DMS153 treated with DMSO at 0.1 percent for 48 hours (cell line): Measurements from ENCODE around the gene FASTK.
"Not testable (repeated sequence)": the region's sequence is repeated elsewhere in the genome, so short reads cannot be mapped to it uniquely, and the experiment has no call there.

ENCODE experiments used
- DNase-seq: peaks from one replicate; lab custom pipeline; 2025; ENCODE audit not compliant: unreplicated experiment; lab: John Stamatoyannopoulos, UW

The FASTK gene

DNA sequence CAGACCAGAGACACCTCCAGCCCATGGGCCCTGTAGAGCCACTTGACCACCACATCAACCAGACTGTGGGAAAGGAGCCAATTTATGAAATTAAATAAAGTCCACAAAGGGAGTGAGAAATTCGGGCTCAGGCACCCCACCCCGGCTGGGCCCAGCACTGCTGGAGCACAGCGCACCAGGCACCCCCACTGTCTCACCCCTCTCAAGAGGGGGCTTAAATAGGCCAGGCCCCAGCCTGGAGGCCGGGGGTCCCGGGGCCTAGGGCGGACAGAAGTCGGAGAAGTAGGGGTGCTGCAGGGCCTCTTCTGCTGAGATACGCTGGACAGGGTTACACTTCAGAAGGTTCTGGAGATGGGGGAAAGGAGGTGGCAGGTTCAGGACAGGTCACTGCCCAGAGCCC is 26.9 kb downstream of the FASTK start:
- no peak for DNase-seq

DNA sequence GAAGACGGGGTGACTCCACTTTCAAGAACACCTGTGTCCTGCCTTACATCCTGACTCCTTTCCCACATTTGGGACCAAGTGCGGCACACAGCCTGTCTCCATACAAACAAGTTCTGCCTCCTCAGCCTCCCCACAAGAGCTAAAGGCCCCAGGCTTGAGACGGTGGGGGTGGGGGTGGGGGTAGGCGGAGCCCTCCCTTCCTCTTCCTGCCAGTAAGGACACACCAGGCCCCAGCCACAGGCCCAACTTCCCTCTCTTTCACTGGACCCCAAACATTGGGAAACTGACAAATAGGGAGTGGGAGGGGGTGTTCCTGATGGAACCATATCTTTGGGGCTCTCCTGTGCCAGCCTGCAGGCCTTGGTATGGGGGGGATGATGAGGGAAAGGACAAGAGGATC is 27.5 kb downstream of the FASTK start:
- no peak for DNase-seq

DNA sequence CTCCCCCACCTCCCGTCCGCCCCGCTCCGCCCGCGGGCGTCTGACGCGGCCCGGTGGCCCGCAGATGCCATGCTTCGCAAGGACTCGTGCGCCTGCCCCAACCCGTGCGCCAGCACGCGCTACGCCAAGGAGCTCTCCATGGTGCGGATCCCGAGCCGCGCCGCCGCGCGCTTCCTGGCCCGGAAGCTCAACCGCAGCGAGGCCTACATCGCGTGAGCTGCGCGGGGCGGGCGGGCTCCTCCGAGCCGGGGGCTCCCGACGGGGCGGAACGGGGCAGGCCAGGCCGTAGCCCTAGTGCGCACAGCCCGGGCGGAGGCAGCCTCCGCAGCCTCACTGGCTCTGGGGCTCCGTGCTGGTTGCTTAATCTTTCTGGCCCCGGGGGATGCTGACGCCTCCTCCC is 29.5 kb downstream of the FASTK start:
- no peak for DNase-seq

DNA sequence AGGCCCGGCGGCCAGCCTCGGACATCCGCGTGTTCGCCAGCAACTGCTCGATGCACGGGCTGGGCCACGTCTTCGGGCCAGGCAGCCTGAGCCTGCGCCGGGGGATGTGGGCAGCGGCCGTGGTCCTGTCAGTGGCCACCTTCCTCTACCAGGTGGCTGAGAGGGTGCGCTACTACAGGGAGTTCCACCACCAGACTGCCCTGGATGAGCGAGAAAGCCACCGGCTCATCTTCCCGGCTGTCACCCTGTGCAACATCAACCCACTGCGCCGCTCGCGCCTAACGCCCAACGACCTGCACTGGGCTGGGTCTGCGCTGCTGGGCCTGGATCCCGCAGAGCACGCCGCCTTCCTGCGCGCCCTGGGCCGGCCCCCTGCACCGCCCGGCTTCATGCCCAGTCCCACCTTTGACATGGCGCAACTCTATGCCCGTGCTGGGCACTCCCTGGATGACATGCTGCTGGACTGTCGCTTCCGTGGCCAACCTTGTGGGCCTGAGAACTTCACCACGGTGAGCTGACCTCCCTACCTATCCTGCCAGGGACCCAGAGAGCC is 31.6 kb downstream of the FASTK start:
- no peak for DNase-seq

DNA sequence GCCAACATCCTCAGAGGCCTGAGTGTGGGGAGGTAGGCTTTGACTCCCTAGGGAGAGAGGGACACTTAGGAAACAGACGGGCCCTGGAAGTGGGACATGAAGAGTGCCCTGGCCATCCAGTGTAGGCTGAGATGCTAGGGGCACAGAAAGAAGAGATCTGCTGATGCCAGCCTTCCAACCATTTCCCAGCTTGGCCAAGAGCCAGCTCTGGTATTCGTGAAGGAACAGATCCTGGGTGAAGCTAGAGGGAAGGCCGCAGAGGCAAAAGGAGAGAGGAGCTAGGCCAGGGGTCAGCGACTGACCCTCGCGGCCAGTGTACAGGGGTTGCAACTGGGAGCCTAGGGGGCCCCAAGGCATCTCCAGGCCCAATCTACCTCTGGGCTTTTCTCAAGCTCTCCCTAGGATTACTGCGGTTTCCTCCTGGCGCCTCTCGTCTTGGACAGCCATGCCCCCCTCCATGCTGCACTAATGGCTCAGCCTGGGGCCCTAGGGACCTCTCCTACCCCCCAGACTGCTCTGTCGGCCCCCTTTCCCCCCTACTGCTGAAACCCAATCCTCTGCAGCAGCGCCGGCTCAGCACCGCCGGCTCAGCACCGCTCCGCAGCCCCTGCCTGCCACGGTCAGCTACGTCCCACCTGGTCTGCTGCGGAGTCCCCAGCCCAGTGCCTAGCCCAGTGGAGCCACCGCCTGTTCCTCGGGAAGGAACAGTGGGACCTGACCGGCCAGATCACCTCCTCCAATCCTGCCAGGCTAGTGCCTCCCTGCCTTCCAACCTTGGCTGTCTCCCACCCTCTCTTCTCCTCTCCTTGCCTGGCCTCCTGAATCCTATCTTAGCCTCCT is 32.4 kb downstream of the FASTK start, which contains the start of gene ASIC3:
TSS of gene ASIC3 (plus strand) at position 556 of the 840 bp plus-strand sequence. CDS start 355 bp downstream, outside the sequence.
- no peak for DNase-seq

DNA sequence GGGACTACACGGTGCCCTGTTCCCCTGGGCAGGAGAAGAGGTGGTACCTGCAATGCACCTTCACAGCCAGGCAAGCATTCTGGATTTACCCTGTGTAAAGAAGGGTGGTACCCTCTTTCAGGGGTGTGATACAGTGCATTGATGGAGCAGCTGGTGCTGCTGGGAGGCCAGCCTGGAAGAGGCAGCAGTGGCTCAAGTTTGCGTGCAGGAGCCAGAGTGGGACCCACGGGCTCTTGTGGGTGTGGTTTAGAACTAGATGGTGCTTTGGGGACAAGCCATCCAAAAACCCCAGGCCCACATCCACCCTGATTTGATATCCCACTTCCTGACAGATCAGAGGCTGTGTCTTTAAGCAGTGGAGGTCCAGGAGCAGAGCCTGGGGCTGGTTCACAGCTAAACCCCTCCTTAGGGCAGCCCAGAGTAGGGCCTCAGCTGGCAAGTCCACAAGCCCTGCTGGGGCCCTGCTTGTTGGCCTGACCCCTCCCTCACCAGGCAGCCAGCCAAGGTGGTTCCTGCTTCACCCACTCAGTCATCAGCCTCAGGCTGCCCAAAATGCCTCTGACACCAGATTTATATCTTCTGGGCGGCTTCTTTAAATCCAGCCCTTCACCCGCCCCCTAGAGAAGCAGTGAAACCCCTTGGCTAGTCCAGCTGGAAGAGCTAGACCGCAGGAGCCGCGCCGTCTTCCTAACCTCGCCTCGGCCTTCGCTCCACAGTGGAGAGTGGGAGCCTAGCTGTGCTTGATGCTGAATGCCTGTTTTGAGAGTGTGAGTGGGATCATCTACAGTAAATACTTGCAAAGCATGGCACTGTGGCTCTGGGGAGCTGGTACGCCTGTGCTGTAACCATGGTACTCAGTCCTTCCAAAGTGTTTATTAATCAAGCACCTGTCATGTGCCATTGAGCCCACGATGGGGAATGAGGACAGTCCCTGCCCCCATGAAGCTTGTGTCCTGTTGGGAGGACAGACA is 33.7 kb downstream of the FASTK start:
- DNase-seq: no peak

DNA sequence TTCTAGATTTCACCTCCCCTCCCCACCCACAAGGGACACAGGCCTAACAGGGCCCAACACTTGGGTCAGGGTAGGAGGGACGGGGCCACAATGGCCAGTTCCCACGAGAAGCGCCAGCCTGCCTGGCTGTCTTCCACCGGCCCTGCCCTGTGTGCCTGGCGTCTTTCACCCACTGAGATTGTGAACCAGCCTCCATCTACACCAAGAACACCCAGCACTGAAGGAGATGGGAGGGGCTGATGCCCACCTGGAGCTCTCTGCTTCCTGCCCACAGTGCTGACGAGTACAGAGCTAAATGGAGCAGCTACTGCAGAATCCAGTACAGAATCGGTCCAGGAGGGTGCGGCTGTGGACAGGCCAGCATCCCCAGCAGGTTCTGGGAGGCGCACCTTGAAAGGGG is 34.6 kb downstream of the FASTK start:
- no peak for DNase-seq

DNA sequence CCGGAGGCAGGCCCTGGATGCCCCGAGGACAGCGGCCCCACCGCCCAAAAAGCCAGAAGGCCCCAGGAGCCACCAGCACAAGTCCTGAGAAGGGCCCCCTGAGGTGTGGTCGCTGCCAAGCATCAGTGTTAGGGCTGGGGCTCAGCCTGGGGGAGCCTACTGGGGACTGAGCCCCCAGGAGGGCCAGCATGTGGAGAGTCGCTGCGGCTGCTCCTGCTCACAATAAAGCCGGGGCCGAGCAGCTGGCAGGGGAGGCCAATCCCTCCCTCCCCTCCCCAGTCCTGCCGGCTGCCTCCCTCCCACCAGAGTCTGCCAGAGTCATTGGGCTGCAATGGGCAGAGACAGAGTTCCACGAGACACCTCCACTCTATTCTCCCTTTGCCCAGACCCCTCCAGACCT is 35.3 kb downstream of the FASTK start:
- no peak for DNase-seq

DNA sequence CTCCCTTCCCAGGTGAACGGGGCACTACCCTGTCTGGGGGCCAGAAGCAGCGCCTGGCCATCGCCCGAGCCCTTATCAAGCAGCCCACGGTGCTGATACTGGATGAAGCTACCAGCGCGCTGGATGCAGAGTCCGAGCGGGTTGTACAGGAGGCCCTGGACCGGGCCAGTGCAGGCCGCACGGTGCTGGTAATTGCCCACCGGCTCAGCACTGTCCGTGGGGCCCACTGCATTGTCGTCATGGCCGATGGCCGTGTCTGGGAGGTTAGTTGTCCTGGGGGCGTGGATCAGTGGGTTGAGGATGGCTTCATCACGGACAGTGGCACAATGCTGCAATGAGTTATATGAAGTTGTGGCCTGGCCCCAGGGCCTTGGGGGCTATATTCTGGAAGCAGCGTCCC is 36.6 kb downstream of the FASTK start:
- DNase-seq: no peak

DNA sequence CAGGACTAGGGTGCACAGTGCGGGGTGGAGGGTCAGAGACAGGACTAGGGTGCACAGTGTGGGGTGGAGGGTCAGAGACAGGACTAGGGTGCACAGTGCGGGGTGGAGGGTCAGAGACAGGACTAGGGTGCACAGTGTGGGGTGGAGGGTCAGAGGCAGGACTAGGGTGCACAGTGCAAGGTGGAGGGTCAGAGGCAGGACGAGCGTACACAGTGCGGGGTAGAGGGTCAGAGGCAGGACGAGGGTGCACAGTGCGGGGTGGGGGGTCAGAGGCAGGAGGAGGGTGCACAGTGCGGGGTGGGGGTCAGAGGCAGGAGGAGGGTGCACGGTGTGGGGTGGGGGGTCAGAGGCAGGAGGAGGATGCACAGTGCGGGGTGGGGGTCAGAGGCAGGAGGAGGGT is 37.2 kb downstream of the FASTK start:
- not testable (repeated sequence) for DNase-seq

DNA sequence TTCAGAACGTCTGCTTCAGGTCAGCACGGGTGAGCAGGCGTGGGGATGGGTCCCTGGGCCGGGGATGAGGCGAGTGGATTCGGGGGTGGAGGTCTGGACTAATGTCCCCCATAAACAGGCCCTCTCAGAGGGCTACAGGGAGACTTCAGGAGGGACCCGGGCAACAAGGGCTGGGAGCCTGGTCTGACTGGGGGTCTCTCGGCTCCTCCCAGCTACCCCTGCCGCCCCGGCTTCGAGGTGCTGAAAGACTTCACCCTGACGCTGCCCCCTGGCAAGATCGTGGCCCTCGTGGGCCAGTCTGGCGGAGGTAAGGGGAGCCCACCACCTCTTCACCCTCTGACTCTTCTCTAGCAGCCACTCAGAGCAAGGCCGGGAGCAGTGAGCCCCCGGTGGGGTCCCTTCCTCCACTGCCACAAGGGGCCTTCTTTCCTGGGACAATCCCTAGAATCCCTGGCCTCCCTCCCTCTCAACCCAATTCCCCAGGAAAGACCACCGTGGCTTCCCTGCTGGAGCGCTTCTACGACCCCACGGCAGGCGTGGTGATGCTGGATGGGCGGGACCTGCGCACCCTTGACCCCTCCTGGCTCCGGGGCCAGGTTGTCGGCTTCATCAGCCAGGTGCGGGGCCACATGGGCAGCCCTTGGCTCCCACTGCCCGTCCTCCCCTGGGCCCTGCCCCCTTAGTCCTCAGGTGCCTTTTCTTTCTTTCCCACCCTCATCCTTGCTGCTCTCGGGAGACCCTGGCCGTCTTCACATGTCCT is 39.8 kb downstream of the FASTK start:
- DNase-seq: no peak

DNA sequence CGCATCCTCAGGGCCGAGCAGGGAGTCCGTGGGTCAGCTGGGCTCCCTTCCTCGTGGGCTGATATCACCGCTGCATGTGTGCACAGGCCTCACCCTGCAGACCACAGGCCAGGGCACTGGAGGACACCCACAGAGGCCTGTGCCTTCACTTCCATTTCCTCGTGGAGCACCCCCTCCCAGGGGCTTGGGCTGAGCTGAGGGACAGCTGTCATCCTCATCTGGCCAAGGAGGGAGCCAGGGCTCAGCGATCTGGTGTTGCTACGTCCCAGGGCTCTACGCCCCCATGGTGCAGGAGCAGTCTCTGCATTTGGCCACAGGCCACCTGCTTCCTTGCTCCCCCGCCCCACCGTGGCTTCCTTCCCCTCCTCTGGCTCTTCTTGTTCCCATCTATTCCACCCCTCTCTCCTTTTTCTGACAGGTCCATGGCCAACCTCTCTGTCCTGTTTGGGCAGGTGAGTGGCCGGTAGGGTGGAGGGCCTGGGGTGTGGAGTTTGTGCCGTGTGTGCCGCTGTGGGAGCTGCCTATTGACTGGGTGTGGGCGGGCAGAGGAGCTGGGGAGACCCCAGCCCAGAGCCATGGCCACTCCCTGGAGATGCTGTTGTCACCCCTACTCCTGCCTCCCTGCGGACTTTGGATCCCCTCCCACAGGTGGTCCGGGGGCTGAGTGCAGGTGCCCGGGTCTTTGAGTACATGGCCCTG is 40.6 kb downstream of the FASTK start:
- DNase-seq: no peak

DNA sequence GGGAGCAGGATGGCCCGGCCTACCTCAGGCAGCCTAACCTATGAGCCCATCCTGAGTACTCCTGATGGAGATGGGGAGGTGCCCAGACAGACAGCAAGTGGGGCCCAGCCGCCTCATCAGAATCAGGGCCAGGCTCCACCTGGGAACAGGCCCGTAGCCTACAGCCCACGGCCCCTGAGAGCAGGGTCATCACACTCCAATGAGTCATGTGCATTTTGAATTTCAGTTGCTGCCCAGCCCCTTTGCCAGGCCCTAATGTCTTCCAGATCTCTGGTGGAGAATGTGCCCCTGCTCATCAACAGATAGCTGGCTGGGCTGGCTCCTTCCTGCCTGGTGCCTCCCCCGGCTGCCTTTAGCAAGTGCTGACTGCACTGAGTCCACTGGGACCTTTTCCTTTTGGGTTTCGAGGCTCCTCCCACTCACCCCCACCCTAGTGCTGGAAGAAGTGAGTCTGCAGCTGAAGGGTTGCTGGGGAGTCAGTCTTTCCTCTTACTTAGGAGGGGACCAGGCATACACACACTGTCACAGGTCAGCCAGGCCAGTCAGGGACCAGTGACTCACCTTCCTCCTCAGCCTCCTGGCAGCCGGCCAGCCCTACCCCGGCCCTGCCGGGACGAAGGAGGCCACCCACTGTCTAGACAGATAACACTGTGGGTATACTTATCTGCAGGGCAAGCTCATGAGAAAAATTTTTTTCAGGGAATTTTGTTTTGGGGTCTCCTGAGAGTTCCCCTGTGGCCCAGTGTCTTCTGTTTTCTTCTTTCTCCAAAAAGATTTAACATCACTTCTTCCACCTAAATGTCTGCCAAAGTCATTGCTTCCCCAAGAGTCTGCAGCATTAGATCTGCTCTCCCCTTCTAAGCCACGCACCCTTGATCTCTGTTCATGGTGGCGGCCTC is 41.4 kb downstream of the FASTK start:
- DNase-seq: no peak

DNA sequence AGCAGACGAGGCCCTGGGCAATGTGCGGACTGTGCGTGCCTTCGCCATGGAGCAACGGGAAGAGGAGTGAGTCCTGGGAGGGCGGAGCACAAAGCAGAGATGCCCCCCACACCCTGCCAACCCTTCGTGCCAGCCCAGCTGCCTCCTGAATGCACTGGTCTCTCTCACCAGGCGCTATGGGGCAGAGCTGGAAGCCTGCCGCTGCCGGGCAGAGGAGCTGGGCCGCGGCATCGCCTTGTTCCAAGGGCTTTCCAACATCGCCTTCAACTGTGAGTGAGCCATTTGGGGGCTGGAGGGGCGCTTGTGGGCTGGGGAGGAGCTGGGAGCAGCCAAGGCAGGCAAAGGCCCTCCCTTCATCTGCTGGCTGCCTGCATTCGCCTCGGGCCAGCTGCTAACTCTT is 44.7 kb downstream of the FASTK start:
- DNase-seq: no peak

DNA sequence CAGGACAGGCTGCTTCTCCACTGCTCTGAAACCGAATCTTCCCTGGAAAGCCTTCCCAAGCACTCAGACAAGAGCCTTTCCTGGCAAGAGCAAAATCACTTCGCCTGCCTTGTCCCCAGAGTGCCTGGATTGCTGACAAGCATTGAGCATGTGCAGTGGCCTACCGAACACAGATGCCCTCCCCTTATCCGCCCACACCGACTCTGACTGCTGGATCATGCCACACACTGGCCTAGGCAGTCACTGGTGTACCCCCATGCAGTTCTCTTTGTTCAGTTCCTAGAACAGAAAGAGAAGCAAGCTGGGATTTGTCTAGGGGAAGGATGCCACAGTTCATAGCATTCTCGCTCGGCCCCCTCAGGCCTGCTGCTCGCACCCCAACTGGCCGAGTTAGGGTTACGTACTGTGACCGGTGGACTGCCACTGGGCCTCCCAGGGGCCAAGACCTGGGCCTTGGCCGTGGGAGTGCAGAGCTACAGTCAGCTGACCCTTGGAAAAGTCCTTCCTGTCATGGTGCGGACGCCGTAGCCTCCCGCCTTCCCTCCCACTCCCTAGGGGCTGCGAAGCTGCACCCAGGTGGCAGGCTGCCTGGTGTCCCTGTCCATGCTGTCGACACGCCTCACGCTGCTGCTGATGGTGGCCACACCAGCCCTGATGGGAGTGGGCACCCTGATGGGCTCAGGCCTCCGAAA is 45.4 kb downstream of the FASTK start:
- no peak for DNase-seq

DNA sequence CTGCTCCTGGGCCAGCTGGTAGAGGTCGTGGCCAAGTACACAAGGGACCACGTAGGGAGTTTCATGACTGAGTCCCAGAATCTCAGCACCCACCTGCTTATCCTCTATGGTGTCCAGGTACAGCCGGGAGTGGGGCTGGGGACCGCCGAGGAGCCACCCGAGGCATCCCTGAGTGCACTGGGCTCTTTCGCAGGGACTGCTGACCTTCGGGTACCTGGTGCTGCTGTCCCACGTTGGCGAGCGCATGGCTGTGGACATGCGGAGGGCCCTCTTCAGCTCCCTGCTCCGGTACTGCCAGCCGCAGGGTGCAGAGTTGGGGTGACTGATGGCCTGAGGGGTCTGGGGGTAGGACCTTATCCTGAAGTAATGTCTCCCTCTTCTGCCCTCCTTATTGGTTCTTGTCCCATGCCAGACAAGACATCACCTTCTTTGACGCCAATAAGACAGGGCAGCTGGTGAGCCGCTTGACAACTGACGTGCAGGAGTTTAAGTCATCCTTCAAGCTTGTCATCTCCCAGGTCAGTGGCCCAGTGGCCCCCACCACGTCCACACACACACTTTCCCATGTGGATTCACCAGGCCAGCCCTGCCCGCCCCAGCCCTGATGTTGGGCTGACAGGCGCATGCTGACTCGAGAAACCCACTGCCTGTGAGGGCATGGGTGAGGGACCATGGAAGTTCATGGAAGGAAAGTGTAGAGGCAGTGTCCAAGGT is 46.1 kb downstream of the FASTK start:
- DNase-seq: no peak

DNA sequence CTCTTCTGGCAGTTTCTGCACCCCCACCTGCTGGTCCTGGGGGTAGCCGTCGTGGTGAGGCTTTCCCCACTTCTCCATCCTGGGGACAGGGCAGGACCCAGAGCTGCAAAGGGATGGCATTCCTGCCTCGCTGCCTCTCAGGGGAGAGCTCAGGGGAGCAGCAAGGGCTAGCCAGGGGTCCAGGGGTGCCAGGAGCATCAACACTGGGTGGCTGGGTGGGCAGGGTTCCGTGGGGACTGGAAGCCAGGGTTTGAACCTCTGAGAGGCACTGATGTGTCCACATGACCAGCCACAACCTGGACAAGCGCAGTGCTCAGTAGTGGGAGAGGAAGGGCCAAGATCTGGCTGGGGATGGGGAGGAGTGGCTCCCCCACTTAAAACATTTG is 46.8 kb downstream of the FASTK start:
- DNase-seq: no peak
